ENCODE results near the gene SPRING1.

The SPRING1 gene

GRCh38 chr12:116712458-116713303, 25.2 kb downstream of the SPRING1 start (continued):
- TF ChIP-seq, protein P1, sequence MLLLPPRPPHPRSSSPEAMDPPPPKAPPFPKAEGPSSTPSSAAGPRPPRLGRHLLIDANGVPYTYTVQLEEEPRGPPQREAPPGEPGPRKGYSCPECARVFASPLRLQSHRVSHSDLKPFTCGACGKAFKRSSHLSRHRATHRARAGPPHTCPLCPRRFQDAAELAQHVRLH (tag by site-specific recombination; IDR thresholded peaks at IDR 0.05) = peak; percentile 94
- TF ChIP-seq, protein P2, sequence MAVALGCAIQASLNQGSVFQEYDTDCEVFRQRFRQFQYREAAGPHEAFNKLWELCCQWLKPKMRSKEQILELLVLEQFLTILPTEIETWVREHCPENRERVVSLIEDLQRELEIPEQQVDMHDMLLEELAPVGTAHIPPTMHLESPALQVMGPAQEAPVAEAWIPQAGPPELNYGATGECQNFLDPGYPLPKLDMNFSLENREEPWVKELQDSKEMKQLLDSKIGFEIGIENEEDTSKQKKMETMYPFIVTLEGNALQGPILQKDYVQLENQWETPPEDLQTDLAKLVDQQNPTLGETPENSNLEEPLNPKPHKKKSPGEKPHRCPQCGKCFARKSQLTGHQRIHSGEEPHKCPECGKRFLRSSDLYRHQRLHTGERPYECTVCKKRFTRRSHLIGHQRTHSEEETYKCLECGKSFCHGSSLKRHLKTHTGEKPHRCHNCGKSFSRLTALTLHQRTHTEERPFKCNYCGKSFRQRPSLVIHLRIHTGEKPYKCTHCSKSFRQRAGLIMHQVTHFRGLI (tag by site-specific recombination; IDR thresholded peaks at IDR 0.05) = no peak; the same call in 1 of the 2 replicates
- TF ChIP-seq ZNF629 (tag by site-specific recombination; IDR thresholded peaks at IDR 0.05) = peak; percentile 80
- TF ChIP-seq ZNF394 (tag by site-specific recombination; IDR thresholded peaks at IDR 0.05; ENCODE audit: borderline replicate concordance) = peak; percentile 78; the same call in 1 of the 2 replicates
- no peak for TF ChIP-seq MEIS1 (CRISPR knock-in tag; IDR thresholded peaks at IDR 0.05; ENCODE audit: borderline replicate concordance)
- peak; percentile 41 for TF ChIP-seq SCRT1 (tag by site-specific recombination; IDR thresholded peaks at IDR 0.05; ENCODE audit: borderline replicate concordance)
- peak; percentile 60 for TF ChIP-seq SCRT2 (tag by site-specific recombination; IDR thresholded peaks at IDR 0.05)
- TF ChIP-seq ZNF692 (tag by site-specific recombination; IDR thresholded peaks at IDR 0.05) = 0 out of 2 replicates have a peak, but pooled peaks have one; percentile 30
- no peak for TF ChIP-seq ZBTB48 (tag by site-specific recombination; IDR thresholded peaks at IDR 0.05)
- peak; percentile 31 for TF ChIP-seq ZIC2 (tag by site-specific recombination; IDR thresholded peaks at IDR 0.05)
- 0 out of 2 replicates have a peak, but pooled peaks have one; percentile 45 for TF ChIP-seq ZNF18 (tag by site-specific recombination; IDR thresholded peaks at IDR 0.05)
- no peak for TF ChIP-seq ZNF585B (tag by site-specific recombination; IDR thresholded peaks at IDR 0.05)
- TF ChIP-seq ZNF596 (tag by site-specific recombination; IDR thresholded peaks at IDR 0.05) = no peak
- TF ChIP-seq BCL6B (tag by site-specific recombination; IDR thresholded peaks at IDR 0.05) = no peak
- peak; percentile 83 for TF ChIP-seq KLF17 (tag by site-specific recombination; IDR thresholded peaks at IDR 0.05)
- peak; percentile 65; the same call in 1 of the 2 replicates for TF ChIP-seq ZNF610 (tag by site-specific recombination; IDR thresholded peaks at IDR 0.05; ENCODE audit: borderline replicate concordance)
- TF ChIP-seq, protein P3, sequence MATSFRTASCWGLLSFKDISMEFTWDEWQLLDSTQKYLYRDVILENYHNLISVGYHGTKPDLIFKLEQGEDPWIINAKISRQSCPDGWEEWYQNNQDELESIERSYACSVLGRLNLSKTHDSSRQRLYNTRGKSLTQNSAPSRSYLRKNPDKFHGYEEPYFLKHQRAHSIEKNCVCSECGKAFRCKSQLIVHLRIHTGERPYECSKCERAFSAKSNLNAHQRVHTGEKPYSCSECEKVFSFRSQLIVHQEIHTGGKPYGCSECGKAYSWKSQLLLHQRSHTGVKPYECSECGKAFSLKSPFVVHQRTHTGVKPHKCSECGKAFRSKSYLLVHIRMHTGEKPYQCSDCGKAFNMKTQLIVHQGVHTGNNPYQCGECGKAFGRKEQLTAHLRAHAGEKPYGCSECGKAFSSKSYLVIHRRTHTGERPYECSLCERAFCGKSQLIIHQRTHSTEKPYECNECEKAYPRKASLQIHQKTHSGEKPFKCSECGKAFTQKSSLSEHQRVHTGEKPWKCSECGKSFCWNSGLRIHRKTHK (tag by site-specific recombination; IDR thresholded peaks at IDR 0.05) = no peak
- TF ChIP-seq ZFHX2 (tag by site-specific recombination; conservative IDR thresholded peaks at IDR 0.05) = peak; percentile 22; the same call in 1 of the 2 replicates
- TF ChIP-seq, protein P4, sequence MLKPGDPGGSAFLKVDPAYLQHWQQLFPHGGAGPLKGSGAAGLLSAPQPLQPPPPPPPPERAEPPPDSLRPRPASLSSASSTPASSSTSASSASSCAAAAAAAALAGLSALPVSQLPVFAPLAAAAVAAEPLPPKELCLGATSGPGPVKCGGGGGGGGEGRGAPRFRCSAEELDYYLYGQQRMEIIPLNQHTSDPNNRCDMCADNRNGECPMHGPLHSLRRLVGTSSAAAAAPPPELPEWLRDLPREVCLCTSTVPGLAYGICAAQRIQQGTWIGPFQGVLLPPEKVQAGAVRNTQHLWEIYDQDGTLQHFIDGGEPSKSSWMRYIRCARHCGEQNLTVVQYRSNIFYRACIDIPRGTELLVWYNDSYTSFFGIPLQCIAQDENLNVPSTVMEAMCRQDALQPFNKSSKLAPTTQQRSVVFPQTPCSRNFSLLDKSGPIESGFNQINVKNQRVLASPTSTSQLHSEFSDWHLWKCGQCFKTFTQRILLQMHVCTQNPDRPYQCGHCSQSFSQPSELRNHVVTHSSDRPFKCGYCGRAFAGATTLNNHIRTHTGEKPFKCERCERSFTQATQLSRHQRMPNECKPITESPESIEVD (tag by site-specific recombination; IDR thresholded peaks at IDR 0.05) = peak; percentile 49
- TF ChIP-seq WT1 (tag by site-specific recombination; IDR thresholded peaks at IDR 0.05) = peak; percentile 60; the same call in 1 of the 2 replicates
- peak; percentile 85 for TF ChIP-seq ZNF366 (tag by site-specific recombination; conservative IDR thresholded peaks at IDR 0.05)
- peak; percentile 34; the same call in 1 of the 2 replicates for TF ChIP-seq KLF10 (tag by site-specific recombination; IDR thresholded peaks at IDR 0.05)
- TF ChIP-seq ZNF423 (tag by site-specific recombination; IDR thresholded peaks at IDR 0.05) = peak; percentile 76
- TF ChIP-seq ZNF560 (tag by site-specific recombination; IDR thresholded peaks at IDR 0.05; ENCODE audit: borderline replicate concordance) = no peak
- TF ChIP-seq ZNF501 (tag by site-specific recombination; IDR thresholded peaks at IDR 0.05) = peak; percentile 67; the same call in 1 of the 2 replicates
